Esophagus muscularis mucosa (tissue), 4 donors: ENCODE data around the gene ZNF57.

ENCODE experiments used
- EP300 ChIP-seq: sonication (generic); formaldehyde crosslinking; IDR thresholded peaks from one replicate; pipeline ENCODE4 v1.6.1; 2017; ENCODE audit warnings: antibody characterized with exemption
- POLR2A ChIP-seq: fragments of 450-650 bp; IDR thresholded peaks from one replicate; pipeline ENCODE4 v1.6.1; 2017; ENCODE audit warnings: antibody characterized with exemption, moderate library complexity, mild to moderate bottlenecking, low read depth
- POLR2AphosphoS5 ChIP-seq, 2 donors: sonication (generic); formaldehyde crosslinking; IDR thresholded peaks; one replicate each; pipeline ENCODE4 v1.6.1; 2017; ENCODE audit warnings: antibody characterized with exemption in 2 of 2
- TF ChIP-seq, protein P1 (sequence below), 3 experiments: fragments of 200-600 bp in 2 of 3; fragments of 450-650 bp in 1 of 3; sonication (generic) in 2 of 3; IDR thresholded peaks; one replicate each; pipeline ENCODE4 v1.5.1; 2017 to 2019; ENCODE audit warnings: antibody characterized with exemption in 3 of 3, mild to moderate bottlenecking in 2 of 3, moderate library complexity in 1 of 3

DNA sequence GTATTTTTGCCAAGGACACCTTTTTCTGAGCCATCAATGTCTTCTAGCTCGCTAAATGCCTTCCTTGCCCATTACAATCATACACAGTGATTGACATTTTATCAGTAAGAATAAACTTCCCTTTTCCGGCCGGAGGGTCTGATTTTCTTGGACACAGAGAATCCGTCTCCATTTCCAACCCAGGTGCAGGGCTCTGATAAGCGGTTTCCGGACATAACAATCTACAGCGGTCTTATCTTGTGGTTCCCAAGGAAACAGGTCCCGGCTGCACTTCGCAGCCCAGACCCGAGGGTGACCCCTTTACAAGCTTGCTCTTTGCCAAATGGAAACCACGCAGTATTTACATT, 49.2 kb downstream of the ZNF57 start:
- TF ChIP-seq POLR2A (no peak), POLR2AphosphoS5 (IDR thresholded peaks at IDR 0.05) (no peak), EP300 (no peak)
- TF ChIP-seq, protein P1, sequence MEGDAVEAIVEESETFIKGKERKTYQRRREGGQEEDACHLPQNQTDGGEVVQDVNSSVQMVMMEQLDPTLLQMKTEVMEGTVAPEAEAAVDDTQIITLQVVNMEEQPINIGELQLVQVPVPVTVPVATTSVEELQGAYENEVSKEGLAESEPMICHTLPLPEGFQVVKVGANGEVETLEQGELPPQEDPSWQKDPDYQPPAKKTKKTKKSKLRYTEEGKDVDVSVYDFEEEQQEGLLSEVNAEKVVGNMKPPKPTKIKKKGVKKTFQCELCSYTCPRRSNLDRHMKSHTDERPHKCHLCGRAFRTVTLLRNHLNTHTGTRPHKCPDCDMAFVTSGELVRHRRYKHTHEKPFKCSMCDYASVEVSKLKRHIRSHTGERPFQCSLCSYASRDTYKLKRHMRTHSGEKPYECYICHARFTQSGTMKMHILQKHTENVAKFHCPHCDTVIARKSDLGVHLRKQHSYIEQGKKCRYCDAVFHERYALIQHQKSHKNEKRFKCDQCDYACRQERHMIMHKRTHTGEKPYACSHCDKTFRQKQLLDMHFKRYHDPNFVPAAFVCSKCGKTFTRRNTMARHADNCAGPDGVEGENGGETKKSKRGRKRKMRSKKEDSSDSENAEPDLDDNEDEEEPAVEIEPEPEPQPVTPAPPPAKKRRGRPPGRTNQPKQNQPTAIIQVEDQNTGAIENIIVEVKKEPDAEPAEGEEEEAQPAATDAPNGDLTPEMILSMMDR (IDR thresholded peaks at IDR 0.05) = no peak
